Measurements from ENCODE around the gene EYS.

The EYS gene

GRCh38 chr6:64848467-64848866 lies 858.6 kb downstream of the EYS start:
- TF ChIP-seq ZNF274 (IDR thresholded peaks at IDR 0.05; ENCODE audit: low read depth, low read length): no peak
- no peak overlapping the region for H3K4me3 ChIP-seq (ENCODE audit: low read length)

GRCh38 chr6:64847396-64847795 lies 859.6 kb downstream of the EYS start:
- TF ChIP-seq ZNF274 (IDR thresholded peaks at IDR 0.05; ENCODE audit: low read depth, low read length): no peak
- H3K4me3 ChIP-seq (ENCODE audit: low read length): no peak overlapping the region

- no peak overlapping the region for H3K4me3 ChIP-seq (ENCODE audit: low read length)
- no peak for TF ChIP-seq ZNF274 (IDR thresholded peaks at IDR 0.05; ENCODE audit: low read depth, low read length)
Observed at GRCh38 chr6:64838726-64839125, 868.3 kb downstream of the EYS start.

- H3K4me3 ChIP-seq (ENCODE audit: low read length): no peak overlapping the region
- no peak for TF ChIP-seq ZNF274 (IDR thresholded peaks at IDR 0.05; ENCODE audit: low read depth, low read length)
Observed at GRCh38 chr6:64831680-64832079, 875.3 kb downstream of the EYS start.

GRCh38 chr6:64817525-64817924 lies 889.5 kb downstream of the EYS start:
- no peak for TF ChIP-seq ZNF274 (IDR thresholded peaks at IDR 0.05; ENCODE audit: low read depth, low read length)

GRCh38 chr6:64815718-64816117 lies 891.3 kb downstream of the EYS start:
- TF ChIP-seq ZNF274 (IDR thresholded peaks at IDR 0.05; ENCODE audit: low read depth, low read length): no peak
- H3K4me3 ChIP-seq (ENCODE audit: low read length): no peak overlapping the region

More at GRCh38 chr6:64817525-64817924, 889.5 kb downstream of the EYS start:
- no peak overlapping the region for H3K4me3 ChIP-seq (ENCODE audit: low read length)

- TF ChIP-seq ZNF274 (IDR thresholded peaks at IDR 0.05; ENCODE audit: low read depth, low read length): no peak
- H3K4me3 ChIP-seq (ENCODE audit: low read length): no peak overlapping the region
Observed at GRCh38 chr6:64812138-64812537, 894.9 kb downstream of the EYS start.

GRCh38 chr6:64811119-64811518 lies 895.9 kb downstream of the EYS start:
- no peak overlapping the region for H3K4me3 ChIP-seq (ENCODE audit: low read length)
- TF ChIP-seq ZNF274 (IDR thresholded peaks at IDR 0.05; ENCODE audit: low read depth, low read length): no peak

GRCh38 chr6:64807785-64808184 lies 899.2 kb downstream of the EYS start:
- H3K4me3 ChIP-seq (ENCODE audit: low read length): no peak overlapping the region
- no peak for TF ChIP-seq ZNF274 (IDR thresholded peaks at IDR 0.05; ENCODE audit: low read depth, low read length)

- no peak overlapping the region for H3K4me3 ChIP-seq (ENCODE audit: low read length)
- TF ChIP-seq ZNF274 (IDR thresholded peaks at IDR 0.05; ENCODE audit: low read depth, low read length): no peak
Observed at GRCh38 chr6:64803470-64804166, 903.4 kb downstream of the EYS start.

- TF ChIP-seq ZNF274 (IDR thresholded peaks at IDR 0.05; ENCODE audit: low read depth, low read length): no peak
- no peak overlapping the region for H3K4me3 ChIP-seq (ENCODE audit: low read length)
Observed at GRCh38 chr6:64792534-64792933, 914.5 kb downstream of the EYS start.

- H3K4me3 ChIP-seq (ENCODE audit: low read length): no peak overlapping the region
- no peak for TF ChIP-seq ZNF274 (IDR thresholded peaks at IDR 0.05; ENCODE audit: low read depth, low read length)
Observed at GRCh38 chr6:64789476-64789875, 917.5 kb downstream of the EYS start.

- no peak for TF ChIP-seq ZNF274 (IDR thresholded peaks at IDR 0.05; ENCODE audit: low read depth, low read length)
- H3K4me3 ChIP-seq (ENCODE audit: low read length): no peak overlapping the region
Observed at GRCh38 chr6:64786736-64787135, 920.3 kb downstream of the EYS start.

- H3K4me3 ChIP-seq (ENCODE audit: low read length): no peak overlapping the region
- no peak for TF ChIP-seq ZNF274 (IDR thresholded peaks at IDR 0.05; ENCODE audit: low read depth, low read length)
Observed at GRCh38 chr6:64782877-64783276, 924.1 kb downstream of the EYS start.

GRCh38 chr6:64777941-64778785 lies 928.9 kb downstream of the EYS start:
- H3K4me3 ChIP-seq (ENCODE audit: low read length): no peak overlapping the region
- TF ChIP-seq ZNF274 (IDR thresholded peaks at IDR 0.05; ENCODE audit: low read depth, low read length): no peak
